Esophagus squamous epithelium (tissue), 4 donors: Measurements from ENCODE around the gene ANO2.

Experiments used
- POLR2A ChIP-seq, 4 donors: fragments of 450-650 bp; IDR thresholded peaks; one replicate each; pipeline ENCODE4 v1.6.1; 2017; ENCODE audit warnings: antibody characterized with exemption in 4 of 4, mild to moderate bottlenecking in 4 of 4, moderate library complexity in 3 of 4
- TF ChIP-seq, protein P1 (sequence below), 6 experiments: fragments of 450-650 bp in 4 of 6; fragments of 200-600 bp in 2 of 6; sonication (generic) in 2 of 6; IDR thresholded peaks; one replicate each; pipeline ENCODE4 v1.5.1; 2016 to 2019; ENCODE audit warnings: antibody characterized with exemption in 6 of 6, mild to moderate bottlenecking in 4 of 6, moderate library complexity in 4 of 6

DNA sequence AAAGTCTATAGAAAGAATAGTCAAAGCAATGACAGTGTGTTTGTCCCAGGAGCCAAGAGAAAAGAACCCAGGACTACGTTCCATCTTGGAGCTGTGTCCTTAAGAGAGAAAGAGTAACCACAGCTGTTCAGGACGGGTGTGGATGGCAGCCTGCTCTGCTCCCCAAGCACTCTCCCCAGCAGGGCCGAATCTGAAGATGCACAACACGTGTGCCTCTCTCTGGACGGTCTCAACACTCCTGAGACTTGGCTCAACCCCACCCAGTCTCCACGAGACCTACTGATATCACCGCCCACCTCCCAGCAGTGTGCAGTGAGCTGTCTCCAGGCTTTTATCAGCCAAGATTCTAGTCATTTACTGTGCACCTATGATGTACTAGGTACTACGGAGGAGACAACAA, 27.3 kb upstream of the ANO2 start:
- no peak for TF ChIP-seq POLR2A (IDR thresholded peaks at IDR 0.05)
- TF ChIP-seq, protein P1, sequence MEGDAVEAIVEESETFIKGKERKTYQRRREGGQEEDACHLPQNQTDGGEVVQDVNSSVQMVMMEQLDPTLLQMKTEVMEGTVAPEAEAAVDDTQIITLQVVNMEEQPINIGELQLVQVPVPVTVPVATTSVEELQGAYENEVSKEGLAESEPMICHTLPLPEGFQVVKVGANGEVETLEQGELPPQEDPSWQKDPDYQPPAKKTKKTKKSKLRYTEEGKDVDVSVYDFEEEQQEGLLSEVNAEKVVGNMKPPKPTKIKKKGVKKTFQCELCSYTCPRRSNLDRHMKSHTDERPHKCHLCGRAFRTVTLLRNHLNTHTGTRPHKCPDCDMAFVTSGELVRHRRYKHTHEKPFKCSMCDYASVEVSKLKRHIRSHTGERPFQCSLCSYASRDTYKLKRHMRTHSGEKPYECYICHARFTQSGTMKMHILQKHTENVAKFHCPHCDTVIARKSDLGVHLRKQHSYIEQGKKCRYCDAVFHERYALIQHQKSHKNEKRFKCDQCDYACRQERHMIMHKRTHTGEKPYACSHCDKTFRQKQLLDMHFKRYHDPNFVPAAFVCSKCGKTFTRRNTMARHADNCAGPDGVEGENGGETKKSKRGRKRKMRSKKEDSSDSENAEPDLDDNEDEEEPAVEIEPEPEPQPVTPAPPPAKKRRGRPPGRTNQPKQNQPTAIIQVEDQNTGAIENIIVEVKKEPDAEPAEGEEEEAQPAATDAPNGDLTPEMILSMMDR (IDR thresholded peaks at IDR 0.05): no peak
